22Rv1 (cell line): Measurements from ENCODE around the gene ANO3.

Experiments
- ZFX ChIP-seq: fragments of 450-650 bp; IDR thresholded peaks from 2 replicates; pipeline ENCODE4 v1.6.1; 2017; ENCODE audit warnings: antibody characterized with exemption, borderline replicate concordance
- TF ChIP-seq, protein P1 (sequence below): fragments of 450-650 bp; IDR thresholded peaks from 2 replicates; pipeline ENCODE4 v1.5.1; 2017; ENCODE audit warnings: mild to moderate bottlenecking

DNA sequence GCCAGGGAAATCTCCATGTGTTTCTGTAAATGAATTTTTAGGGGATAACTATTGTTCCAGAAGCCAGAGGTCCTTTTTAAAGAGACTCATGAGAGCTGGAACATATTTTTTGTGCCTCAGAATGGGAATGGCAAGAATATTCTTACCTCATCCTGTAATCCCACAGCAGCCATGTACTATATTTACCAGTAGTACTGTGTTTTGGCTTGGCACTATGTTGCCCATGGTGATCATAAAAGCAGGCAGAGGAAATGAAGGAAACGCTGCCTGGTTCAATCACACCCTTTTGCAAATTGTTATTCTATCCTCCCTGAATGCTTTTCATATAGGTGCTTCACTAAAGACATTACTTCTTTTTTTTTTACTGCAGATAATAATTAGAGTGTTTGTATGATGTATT lies 81.0 kb downstream of the ANO3 start:
- TF ChIP-seq, protein P1, sequence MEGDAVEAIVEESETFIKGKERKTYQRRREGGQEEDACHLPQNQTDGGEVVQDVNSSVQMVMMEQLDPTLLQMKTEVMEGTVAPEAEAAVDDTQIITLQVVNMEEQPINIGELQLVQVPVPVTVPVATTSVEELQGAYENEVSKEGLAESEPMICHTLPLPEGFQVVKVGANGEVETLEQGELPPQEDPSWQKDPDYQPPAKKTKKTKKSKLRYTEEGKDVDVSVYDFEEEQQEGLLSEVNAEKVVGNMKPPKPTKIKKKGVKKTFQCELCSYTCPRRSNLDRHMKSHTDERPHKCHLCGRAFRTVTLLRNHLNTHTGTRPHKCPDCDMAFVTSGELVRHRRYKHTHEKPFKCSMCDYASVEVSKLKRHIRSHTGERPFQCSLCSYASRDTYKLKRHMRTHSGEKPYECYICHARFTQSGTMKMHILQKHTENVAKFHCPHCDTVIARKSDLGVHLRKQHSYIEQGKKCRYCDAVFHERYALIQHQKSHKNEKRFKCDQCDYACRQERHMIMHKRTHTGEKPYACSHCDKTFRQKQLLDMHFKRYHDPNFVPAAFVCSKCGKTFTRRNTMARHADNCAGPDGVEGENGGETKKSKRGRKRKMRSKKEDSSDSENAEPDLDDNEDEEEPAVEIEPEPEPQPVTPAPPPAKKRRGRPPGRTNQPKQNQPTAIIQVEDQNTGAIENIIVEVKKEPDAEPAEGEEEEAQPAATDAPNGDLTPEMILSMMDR: no peak
- no peak for TF ChIP-seq ZFX
